Fibroblast of mammary gland (primary cell): Measurements from ENCODE around the gene NCKAP1.
A peak's percentile ranks its signal among the peaks of the same experiment; 100 is the strongest.
"Not testable (repeated sequence)": the region's sequence is repeated elsewhere in the genome, so short reads cannot be mapped to it uniquely, and the experiment has no call there.

Experiments used
- DNase-seq: peaks from one replicate; pipeline ENCODE4 v3.0.0-alpha.2; 2010; ENCODE audit warnings: low read depth
- H3K4me3 ChIP-seq: 2 replicates; pipeline ENCODE4 v1.5.1; 2011; ENCODE audit warnings: low read depth, mild to moderate bottlenecking, low read length, moderate library complexity; ENCODE audit not compliant: control insufficient read depth
- TF ChIP-seq, protein P1 (sequence below): conservative IDR thresholded peaks from 2 replicates; pipeline ENCODE4 v1.5.1; 2011; ENCODE audit warnings: low read depth, low read length, inconsistent platforms; ENCODE audit not compliant: control insufficient read depth, insufficient read depth

The NCKAP1 gene

DNA sequence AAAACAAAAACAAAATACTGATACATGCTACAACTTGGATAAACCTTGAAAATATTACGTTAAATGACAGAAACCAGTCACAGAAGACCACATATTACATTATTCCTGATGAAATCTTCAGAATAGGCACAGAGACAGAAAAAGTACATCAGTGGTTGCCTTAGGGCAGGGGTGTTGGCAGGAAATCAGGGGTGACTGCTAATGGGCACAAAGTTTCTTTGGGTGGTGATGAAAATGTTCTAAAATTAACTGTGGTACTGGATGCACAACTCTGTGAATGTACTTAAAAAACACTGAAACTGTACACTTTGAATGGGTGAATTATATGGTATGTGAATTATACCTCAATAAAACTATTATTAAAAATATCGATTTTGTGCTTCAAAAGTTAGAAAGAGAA lies 16.6 kb downstream of the NCKAP1 start:
- no peak for DNase-seq
- TF ChIP-seq, protein P1, sequence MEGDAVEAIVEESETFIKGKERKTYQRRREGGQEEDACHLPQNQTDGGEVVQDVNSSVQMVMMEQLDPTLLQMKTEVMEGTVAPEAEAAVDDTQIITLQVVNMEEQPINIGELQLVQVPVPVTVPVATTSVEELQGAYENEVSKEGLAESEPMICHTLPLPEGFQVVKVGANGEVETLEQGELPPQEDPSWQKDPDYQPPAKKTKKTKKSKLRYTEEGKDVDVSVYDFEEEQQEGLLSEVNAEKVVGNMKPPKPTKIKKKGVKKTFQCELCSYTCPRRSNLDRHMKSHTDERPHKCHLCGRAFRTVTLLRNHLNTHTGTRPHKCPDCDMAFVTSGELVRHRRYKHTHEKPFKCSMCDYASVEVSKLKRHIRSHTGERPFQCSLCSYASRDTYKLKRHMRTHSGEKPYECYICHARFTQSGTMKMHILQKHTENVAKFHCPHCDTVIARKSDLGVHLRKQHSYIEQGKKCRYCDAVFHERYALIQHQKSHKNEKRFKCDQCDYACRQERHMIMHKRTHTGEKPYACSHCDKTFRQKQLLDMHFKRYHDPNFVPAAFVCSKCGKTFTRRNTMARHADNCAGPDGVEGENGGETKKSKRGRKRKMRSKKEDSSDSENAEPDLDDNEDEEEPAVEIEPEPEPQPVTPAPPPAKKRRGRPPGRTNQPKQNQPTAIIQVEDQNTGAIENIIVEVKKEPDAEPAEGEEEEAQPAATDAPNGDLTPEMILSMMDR = no peak
- no peak overlapping the region for H3K4me3 ChIP-seq

GRCh38 chr2:183019718-183020442 lies 18.4 kb downstream of the NCKAP1 start:
- no peak overlapping the region for H3K4me3 ChIP-seq
- TF ChIP-seq, protein P1 = no peak
- no peak for DNase-seq

DNA sequence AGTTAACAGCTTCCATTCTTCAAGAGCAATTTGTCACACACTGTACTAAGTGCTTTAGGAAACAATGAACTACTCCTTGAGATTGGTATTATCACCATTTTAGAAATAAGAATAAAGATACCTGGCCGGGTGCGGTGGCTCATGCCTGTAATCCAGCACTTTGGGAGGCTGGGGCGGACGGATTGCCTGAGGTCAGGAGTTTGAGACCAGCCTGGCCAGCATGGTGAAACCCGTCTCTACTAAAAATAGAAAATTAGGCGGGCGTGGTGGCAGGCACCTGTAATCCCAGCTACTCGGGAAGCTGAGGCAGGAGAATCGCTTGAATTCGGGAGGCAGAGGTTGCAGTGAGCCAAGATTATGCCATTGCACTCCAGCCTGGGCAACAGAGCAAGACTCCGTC lies 20.4 kb downstream of the NCKAP1 start:
- H3K4me3 ChIP-seq, DNase-seq: not testable (repeated sequence)

- DNase-seq = no peak
- TF ChIP-seq, protein P1 = no peak
- H3K4me3 ChIP-seq = no peak overlapping the region
Measured at GRCh38 chr2:183014005-183014404, 24.3 kb downstream of the NCKAP1 start.

DNA sequence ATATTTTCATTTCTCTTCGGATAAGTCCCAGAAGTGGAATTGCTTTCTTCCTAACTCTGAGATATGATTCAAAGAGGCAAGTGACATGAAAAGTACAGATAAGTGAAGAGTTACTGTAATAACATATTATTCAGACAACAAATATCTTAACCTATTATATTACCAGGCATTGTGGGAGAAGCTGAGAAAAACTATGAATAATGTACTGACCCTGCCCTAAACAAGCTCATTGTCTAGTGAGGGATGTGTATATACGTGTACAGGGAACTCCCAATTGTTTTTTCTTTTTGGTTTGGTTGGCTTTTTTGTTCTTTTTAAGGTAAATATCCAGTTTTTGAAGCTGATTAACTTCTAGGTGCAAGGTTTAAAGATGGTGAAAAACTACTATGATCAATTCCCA lies 26.5 kb downstream of the NCKAP1 start:
- H3K4me3 ChIP-seq = no peak overlapping the region
- TF ChIP-seq, protein P1 = no peak
- no peak for DNase-seq

GRCh38 chr2:183010112-183010511 lies 28.1 kb downstream of the NCKAP1 start:
- no peak overlapping the region for H3K4me3 ChIP-seq
- TF ChIP-seq, protein P1 = no peak
- peak; percentile 64 for DNase-seq

DNA sequence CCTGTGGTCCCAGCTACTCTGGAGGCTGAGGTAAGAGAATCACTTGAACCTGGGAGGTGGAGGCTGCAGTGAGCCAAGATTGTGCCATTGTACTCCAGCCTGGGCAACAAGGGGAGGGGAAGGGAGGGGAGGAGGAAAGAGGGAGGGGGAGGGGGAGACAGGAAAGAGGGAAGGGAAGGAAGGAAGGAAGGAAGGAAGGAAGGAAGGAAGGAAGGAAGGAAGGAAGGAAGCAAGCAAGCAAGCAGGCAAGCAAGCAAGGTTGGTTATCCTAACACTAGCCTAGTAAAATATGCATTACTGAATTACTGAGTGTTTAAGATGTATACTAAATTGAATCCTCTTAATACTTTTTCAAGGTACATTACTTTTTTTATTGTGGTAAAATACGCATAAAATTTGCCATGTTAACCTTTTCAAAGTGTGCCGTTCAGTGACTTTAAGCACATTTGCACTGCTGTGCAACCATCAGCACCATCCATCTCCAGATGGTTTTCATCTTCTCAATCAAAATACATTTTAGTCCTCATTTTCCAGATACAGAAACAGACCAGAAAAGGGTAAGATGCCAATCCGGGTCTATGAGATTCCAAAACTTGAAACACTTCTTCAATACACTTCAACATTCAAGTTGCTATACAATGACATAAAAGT lies 28.9 kb downstream of the NCKAP1 start:
- H3K4me3 ChIP-seq = no peak overlapping the region
- DNase-seq = no peak
- TF ChIP-seq, protein P1 = no peak
